ENCODE results near the gene TSHR.

- TF ChIP-seq CTCF (conservative IDR thresholded peaks at IDR 0.05; ENCODE audit: low read depth in 2 of 2) (no peak), REST (IDR thresholded peaks at IDR 0.05; ENCODE audit: unreplicated experiment) (no peak), POLR2AphosphoS5 (IDR thresholded peaks at IDR 0.05; ENCODE audit: low read depth) (no peak), EZH2phosphoT487 (IDR thresholded peaks at IDR 0.05; ENCODE audit: unreplicated experiment) (no peak), EZH2 (IDR thresholded peaks at IDR 0.05; ENCODE audit: low read depth, unreplicated experiment) (no peak), CREB1 (CRISPR knock-in tag; IDR thresholded peaks at IDR 0.05; ENCODE audit: low read depth) (no peak), ZNF114 (CRISPR knock-in tag; IDR thresholded peaks at IDR 0.05) (no peak), NANOG (IDR thresholded peaks at IDR 0.05; ENCODE audit: borderline replicate concordance) (no peak), ZNF462 (CRISPR knock-in tag; IDR thresholded peaks at IDR 0.05) (no peak)
These were observed 222.6 kb downstream of the TSHR start for GRCh38 chr14:81178063-81178462.
